Liver (tissue), 9 donors: ENCODE measurements around the gene STH. TPM values are rescaled to one million over a fixed set of nuclear protein-coding genes. Genes with fewer than 3 reads are reported as not detected.
"Not testable (repeated sequence)": the region's sequence is repeated elsewhere in the genome, so short reads cannot be mapped to it uniquely, and the experiment has no call there.

Source experiments
- DNase-seq: peaks from one replicate; pipeline ENCODE4 v3.0.0-alpha.2; 2017; ENCODE audit warnings: low spot score
- H3K27ac ChIP-seq, 2 donors: one replicate each; pipeline ENCODE4 v1.7.0; 2013; ENCODE audit warnings: inconsistent platforms in 2 of 2, low read length in 2 of 2, control low read depth in 1 of 2, low read depth in 1 of 2, mild to moderate bottlenecking in 1 of 2
- H3K27me3 ChIP-seq, 4 donors: one replicate each; pipeline versions ENCODE4 v1.6.1 to v1.7.0; 2013; ENCODE audit warnings: low read length in 3 of 4, inconsistent platforms in 1 of 4, mild to moderate bottlenecking in 1 of 4, moderate library complexity in 1 of 4; ENCODE audit not compliant: control insufficient read depth in 4 of 4, insufficient read depth in 4 of 4
- H3K36me3 ChIP-seq, 4 donors: one replicate each; pipeline versions ENCODE4 v1.6.1 to v1.7.0; 2013; ENCODE audit warnings: low read length in 3 of 4, mild to moderate bottlenecking in 3 of 4, low read depth in 1 of 4, moderate library complexity in 1 of 4; ENCODE audit not compliant: control insufficient read depth in 4 of 4, insufficient read depth in 3 of 4
- H3K4me1 ChIP-seq, 4 donors: one replicate each; pipeline versions ENCODE4 v1.6.1 to v1.7.0; 2013; ENCODE audit warnings: low read length in 3 of 4, mild to moderate bottlenecking in 3 of 4, moderate library complexity in 1 of 4; ENCODE audit not compliant: control insufficient read depth in 4 of 4, insufficient read depth in 4 of 4
- H3K4me3 ChIP-seq, 3 donors: one replicate each; pipeline versions ENCODE4 v1.6.1 to v1.7.0; 2013; ENCODE audit warnings: low read length in 3 of 3, control low read depth in 1 of 3, low read depth in 1 of 3, mild to moderate bottlenecking in 1 of 3
- H3K9ac ChIP-seq, 2 donors: one replicate each; pipeline ENCODE4 v1.7.0; 2013; ENCODE audit warnings: low read length in 2 of 2, mild to moderate bottlenecking in 2 of 2, moderate library complexity in 2 of 2, control low read depth in 1 of 2, low read depth in 1 of 2
- H3K9me3 ChIP-seq, 4 donors: one replicate each; pipeline versions ENCODE4 v1.6.1 to v1.7.0; 2013; ENCODE audit warnings: low read length in 3 of 4; ENCODE audit not compliant: control insufficient read depth in 4 of 4
- ATF3 ChIP-seq: IDR thresholded peaks from 2 replicates; pipeline ENCODE4 v1.6.1; 2016; ENCODE audit warnings: antibody characterized with exemption
- CTCF ChIP-seq: fragments of 150-350 bp; IDR thresholded peaks from 2 replicates; pipeline ENCODE4 v1.5.1; 2017; ENCODE audit warnings: improper control_type of control experiment, low read depth, low read length; ENCODE audit not compliant: missing input control
- EGR1 ChIP-seq, 2 donors: IDR thresholded peaks; 2 replicates each; pipeline ENCODE4 v1.6.1; 2016 to 2018; ENCODE audit warnings: antibody characterized with exemption in 2 of 2, low read depth in 2 of 2
- FOXA1 ChIP-seq: IDR thresholded peaks from 2 replicates; pipeline ENCODE4 v1.6.1; 2016; ENCODE audit warnings: antibody characterized with exemption
- FOXA2 ChIP-seq: IDR thresholded peaks from 2 replicates; pipeline ENCODE4 v1.6.1; 2016; ENCODE audit warnings: antibody characterized with exemption
- GABPA ChIP-seq, 2 donors: IDR thresholded peaks in 1 of 2; conservative IDR thresholded peaks in 1 of 2; 2 replicates each; pipeline ENCODE4 v1.6.1; 2016; ENCODE audit warnings: antibody characterized with exemption in 2 of 2, mild to moderate bottlenecking in 1 of 2, moderate library complexity in 1 of 2
- HNF4A ChIP-seq, 2 donors: conservative IDR thresholded peaks; 2 replicates each; pipeline ENCODE4 v1.6.1; 2016; ENCODE audit warnings: antibody characterized with exemption in 2 of 2, mild to moderate bottlenecking in 2 of 2
- HNF4G ChIP-seq: IDR thresholded peaks from 2 replicates; pipeline ENCODE4 v1.6.1; 2016; ENCODE audit warnings: antibody characterized with exemption
- JUND ChIP-seq, 2 donors: IDR thresholded peaks; 2 replicates each; pipeline ENCODE4 v1.6.1; 2016; ENCODE audit warnings: antibody characterized with exemption in 2 of 2
- MAX ChIP-seq: IDR thresholded peaks from 2 replicates; pipeline ENCODE4 v1.6.1; 2016; ENCODE audit warnings: antibody characterized with exemption
- NR2F2 ChIP-seq: IDR thresholded peaks from 2 replicates; pipeline ENCODE4 v1.6.1; 2016; ENCODE audit warnings: antibody characterized with exemption
- RAD21 ChIP-seq, 2 donors: IDR thresholded peaks; 2 replicates each; pipeline ENCODE4 v1.6.1; 2016; ENCODE audit warnings: antibody characterized with exemption in 2 of 2, mild to moderate bottlenecking in 2 of 2
- REST ChIP-seq: IDR thresholded peaks from 2 replicates; pipeline ENCODE4 v1.6.1; 2016; ENCODE audit warnings: antibody characterized with exemption, mild to moderate bottlenecking
- RXRA ChIP-seq, 2 donors: IDR thresholded peaks; 2 replicates each; pipeline ENCODE4 v1.6.1; 2017 to 2018; ENCODE audit warnings: antibody characterized with exemption in 2 of 2, mild to moderate bottlenecking in 1 of 2
- SP1 ChIP-seq: IDR thresholded peaks from 2 replicates; pipeline ENCODE4 v1.6.1; 2018; ENCODE audit warnings: antibody characterized with exemption, mild to moderate bottlenecking
- TAF1 ChIP-seq: conservative IDR thresholded peaks from 2 replicates; pipeline ENCODE4 v1.6.1; 2016; ENCODE audit warnings: antibody characterized with exemption, mild to moderate bottlenecking
- YY1 ChIP-seq: IDR thresholded peaks from 2 replicates; pipeline ENCODE4 v1.6.1; 2016; ENCODE audit warnings: antibody characterized with exemption, mild to moderate bottlenecking
- ZBTB33 ChIP-seq: IDR thresholded peaks from 2 replicates; pipeline ENCODE4 v1.6.1; 2016; ENCODE audit warnings: antibody characterized with exemption
- WGBS: extraction: QIAGEN DNeasy Blood & Tissue Kit; methylation state at CpG from one replicate; pipeline ENCODE4 v1.1.7; 2013; 5-methylcytosine and 5-hydroxymethylcytosine counted together
- polyA plus RNA-seq, 2 donors: library from polyadenylated mRNA; stranded (reverse) in 1 of 2; unstranded in 1 of 2; fragments of 200-250 nt in 1 of 2; fragments of >200 nt in 1 of 2; fragmentation: Nextera tagmentation in 1 of 2; extraction: Ambion mirVana in 1 of 2; gene quantifications; one replicate each; pipeline versions ENCODE4 v1.2.1 to v1.2.3, GENCODE V29; 2013 to 2015
- total RNA-seq, 2 donors: library from RNA; depleted of rRNA; stranded (reverse); fragments of >200 nt; gene quantifications; one replicate each; pipeline ENCODE4 v1.2.3, GENCODE V29; 2014
- donor health status: healthy.
- donor health status: healthy.
- donor health status: healthy.
- donor health status: healthy.
- donor health status: healthy.

Gene STH
- total and polyA plus RNA-seq, 4 donors: not detected

GRCh38 chr17:46020998-46021397 lies 21.9 kb downstream of the STH start:
- H3K36me3 ChIP-seq: peaks cover 0 to 2% (median 0%) of the 10 kb centered on the region in 4 donors
- H3K9ac ChIP-seq: no peak overlapping the region
- H3K27ac ChIP-seq: no peak overlapping the region
- WGBS: 96% methylated on average over 12 of the region's 12 CpGs
- TF ChIP-seq TAF1 (no peak), SP1 (no peak), HNF4A (conservative IDR thresholded peaks at IDR 0.05) (no peak), HNF4G (no peak), GABPA (IDR thresholded peaks at IDR 0.05 in 1 of 2, conservative IDR thresholded peaks at IDR 0.05 in 1 of 2) (no peak), FOXA2 (no peak), ZBTB33 (no peak), RXRA (IDR thresholded peaks at IDR 0.05) (no peak), ATF3 (no peak), NR2F2 (no peak), MAX (no peak), FOXA1 (no peak), REST (no peak), EGR1 (IDR thresholded peaks at IDR 0.05; ENCODE audit: low read depth in 2 of 2) (no peak), YY1 (no peak), RAD21 (IDR thresholded peaks at IDR 0.05) (no peak), CTCF (no peak), JUND (IDR thresholded peaks at IDR 0.05) (no peak)
- H3K4me1 ChIP-seq: no peaks in the 10 kb centered on the region
- H3K4me3 ChIP-seq: no peak overlapping the region
- no peak for DNase-seq
- H3K9me3 ChIP-seq: no peaks in the 10 kb centered on the region
- H3K27me3 ChIP-seq: no peaks in the 10 kb centered on the region

- not testable (repeated sequence) for H3K9me3 ChIP-seq, H3K36me3 ChIP-seq, H3K27ac ChIP-seq, H3K27me3 ChIP-seq, H3K9ac ChIP-seq, H3K4me3 ChIP-seq, DNase-seq, H3K4me1 ChIP-seq
- WGBS: 93% methylated on average over 7 of the region's 7 CpGs
Measured at GRCh38 chr17:46023366-46023765, 24.3 kb downstream of the STH start.
